GM10266 (cell line): ENCODE results near the gene ADTRP.

Experiments
- DNase-seq: peaks from one replicate; pipeline ENCODE4 v3.0.0; 2012; ENCODE audit errors: extremely low spot score
- TF ChIP-seq, protein P1 (sequence below): IDR thresholded peaks from 2 replicates; pipeline ENCODE4 v1.5.1; 2012; ENCODE audit warnings: mild to moderate bottlenecking, low read depth; ENCODE audit not compliant: control insufficient read depth, insufficient read depth; ENCODE audit errors: missing control alignments

The ADTRP gene

DNA sequence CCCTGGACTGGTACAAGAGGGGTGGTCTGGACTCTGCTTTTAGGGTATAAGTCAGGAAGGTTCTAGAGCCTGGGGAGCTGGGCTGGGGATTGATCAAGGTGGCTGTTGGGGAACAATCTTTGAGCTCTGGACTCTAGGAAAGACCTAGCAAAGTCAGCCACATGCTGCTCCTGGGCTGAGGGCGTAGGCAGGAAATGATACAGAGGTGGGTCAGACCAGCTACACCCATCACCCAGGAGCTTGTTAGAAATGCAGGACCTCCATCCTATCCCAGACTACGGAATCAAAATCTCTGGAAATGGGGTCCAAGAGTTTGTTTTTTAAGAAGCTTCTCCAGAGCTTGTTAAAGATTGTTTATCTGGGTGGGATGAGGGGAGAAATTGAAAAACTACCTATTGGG is 9.4 kb downstream of the ADTRP start:
- no peak for DNase-seq
- TF ChIP-seq, protein P1, sequence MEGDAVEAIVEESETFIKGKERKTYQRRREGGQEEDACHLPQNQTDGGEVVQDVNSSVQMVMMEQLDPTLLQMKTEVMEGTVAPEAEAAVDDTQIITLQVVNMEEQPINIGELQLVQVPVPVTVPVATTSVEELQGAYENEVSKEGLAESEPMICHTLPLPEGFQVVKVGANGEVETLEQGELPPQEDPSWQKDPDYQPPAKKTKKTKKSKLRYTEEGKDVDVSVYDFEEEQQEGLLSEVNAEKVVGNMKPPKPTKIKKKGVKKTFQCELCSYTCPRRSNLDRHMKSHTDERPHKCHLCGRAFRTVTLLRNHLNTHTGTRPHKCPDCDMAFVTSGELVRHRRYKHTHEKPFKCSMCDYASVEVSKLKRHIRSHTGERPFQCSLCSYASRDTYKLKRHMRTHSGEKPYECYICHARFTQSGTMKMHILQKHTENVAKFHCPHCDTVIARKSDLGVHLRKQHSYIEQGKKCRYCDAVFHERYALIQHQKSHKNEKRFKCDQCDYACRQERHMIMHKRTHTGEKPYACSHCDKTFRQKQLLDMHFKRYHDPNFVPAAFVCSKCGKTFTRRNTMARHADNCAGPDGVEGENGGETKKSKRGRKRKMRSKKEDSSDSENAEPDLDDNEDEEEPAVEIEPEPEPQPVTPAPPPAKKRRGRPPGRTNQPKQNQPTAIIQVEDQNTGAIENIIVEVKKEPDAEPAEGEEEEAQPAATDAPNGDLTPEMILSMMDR, result no peak

- no peak for DNase-seq
- TF ChIP-seq, protein P1, result no peak
Observed at GRCh38 chr6:11767978-11768756, 10.4 kb downstream of the ADTRP start.

- TF ChIP-seq, protein P1, result no peak
- no peak for DNase-seq
Observed at GRCh38 chr6:11767458-11767857, 11.1 kb downstream of the ADTRP start.

- DNase-seq, result no peak
- TF ChIP-seq, protein P1, result no peak
Observed at GRCh38 chr6:11766589-11767450, 11.8 kb downstream of the ADTRP start.

DNA sequence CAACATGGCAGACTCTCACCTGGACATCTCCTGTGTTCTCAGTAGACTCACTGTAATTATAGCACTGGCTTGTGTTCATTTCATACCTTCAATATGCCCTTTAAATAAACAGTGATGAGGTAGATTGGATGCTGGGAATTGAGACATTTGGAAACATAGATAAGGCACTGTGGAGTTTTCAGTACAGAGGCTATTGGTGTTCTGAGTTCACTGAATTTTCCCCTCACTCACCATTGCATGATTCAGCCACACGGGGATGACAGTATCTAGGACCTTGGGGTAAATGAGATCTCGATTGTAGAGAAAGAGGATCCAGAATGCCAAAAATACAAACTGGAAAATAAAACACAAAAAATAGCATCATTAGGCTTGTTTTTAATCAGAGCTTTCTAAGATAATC is 12.6 kb downstream of the ADTRP start:
- TF ChIP-seq, protein P1, result no peak
- DNase-seq, result no peak

- TF ChIP-seq, protein P1, result no peak
- DNase-seq, result no peak
Observed at GRCh38 chr6:11764250-11764604, 14.4 kb downstream of the ADTRP start.
